Spleen (tissue), 13 donors: ENCODE results near the gene CCDC3. TPM values are rescaled to one million over a fixed set of nuclear protein-coding genes. Genes with fewer than 3 reads are reported as not detected.

Experiments
- DNase-seq: peaks from one replicate; pipeline ENCODE4 v3.0.0-alpha.2; 2020
- H3K27ac ChIP-seq, 8 donors: fragments of 200-600 bp; sonication (generic) in 7 of 8; 1 replicate in 4 of 8; 2 replicates in 4 of 8; pipeline versions ENCODE4 v1.5.0 to v1.8.0; 2016 to 2021; ENCODE audit warnings: inconsistent platforms in 4 of 8, mild to moderate bottlenecking in 4 of 8, moderate library complexity in 1 of 8
- H3K27me3 ChIP-seq, 7 donors: fragments of 200-600 bp; sonication (generic) in 6 of 7; replicated peaks in 1 of 7; 1 replicate in 4 of 7; 2 replicates in 3 of 7; pipeline versions ENCODE4 v1.5.0 to v1.8.0; 2016 to 2021; ENCODE audit warnings: inconsistent platforms in 3 of 7, mild to moderate bottlenecking in 1 of 7
- H3K36me3 ChIP-seq, 6 donors: fragments of 200-600 bp; sonication (generic) in 5 of 6; 1 replicate in 4 of 6; 2 replicates in 2 of 6; pipeline versions ENCODE4 v1.5.0 to v1.8.0; 2016 to 2021; ENCODE audit warnings: inconsistent platforms in 2 of 6
- H3K4me1 ChIP-seq, 6 donors: fragments of 200-600 bp; sonication (generic) in 5 of 6; 1 replicate in 3 of 6; 2 replicates in 3 of 6; pipeline versions ENCODE4 v1.5.0 to v1.8.0; 2016 to 2021; ENCODE audit warnings: inconsistent platforms in 3 of 6
- H3K4me3 ChIP-seq, 8 donors: fragments of 200-600 bp; sonication (generic) in 7 of 8; 1 replicate in 4 of 8; 2 replicates in 4 of 8; pipeline versions ENCODE4 v1.5.0 to v1.8.0; 2016 to 2021; ENCODE audit warnings: inconsistent platforms in 4 of 8, mild to moderate bottlenecking in 4 of 8, moderate library complexity in 2 of 8
- H3K9me3 ChIP-seq, 8 donors: fragments of 200-600 bp; sonication (generic) in 7 of 8; 1 replicate in 4 of 8; 2 replicates in 4 of 8; pipeline versions ENCODE4 v1.5.0 to v1.8.0; 2016 to 2021; ENCODE audit warnings: inconsistent platforms in 4 of 8
- CTCF ChIP-seq, 11 experiments: fragments of 200-600 bp in 7 of 11; fragments of 450-650 bp in 4 of 11; sonication (generic) in 4 of 11; IDR thresholded peaks in 8 of 11; conservative IDR thresholded peaks in 3 of 11; 1 replicate in 7 of 11; 2 replicates in 4 of 11; pipeline versions ENCODE4 v1.4.0 to v1.8.0; 2016 to 2021; ENCODE audit warnings: antibody characterized with exemption in 11 of 11, inconsistent platforms in 4 of 11, mild to moderate bottlenecking in 1 of 11
- POLR2A ChIP-seq, 3 donors: fragments of 450-650 bp; IDR thresholded peaks; one replicate each; pipeline ENCODE4 v1.5.1; 2017; ENCODE audit warnings: antibody characterized with exemption in 3 of 3, mild to moderate bottlenecking in 1 of 3
- POLR2AphosphoS5 ChIP-seq, 3 donors: sonication (generic); formaldehyde crosslinking; IDR thresholded peaks; one replicate each; pipeline ENCODE4 v1.5.1; 2017; ENCODE audit warnings: antibody characterized with exemption in 3 of 3
- WGBS, 5 donors: extraction: QIAGEN DNeasy Blood & Tissue Kit in 3 of 5; methylation state at CpG; one replicate each; pipeline versions ENCODE4 v1.1.5 to v1.1.7; 2013 to 2018; 5-methylcytosine and 5-hydroxymethylcytosine counted together
- intact Hi-C: fragments of 100-400 bp; cut with DNase I; formaldehyde crosslinking; loops from one replicate; pipeline ENCODE4 v1.15.0; 2023; ENCODE audit warnings: low total_unique reads
- long read RNA-seq, 2 donors: transcript quantifications; one replicate each; lab custom pipeline, GENCODE V29; 2026
- polyA plus RNA-seq, 3 donors: library from polyadenylated mRNA; stranded (reverse); fragments of 200-250 nt; gene quantifications; one replicate each; pipeline ENCODE4 v1.2.1, GENCODE V29; 2013
- total RNA-seq, 7 donors: library from RNA; depleted of rRNA in 3 of 7; stranded (reverse); fragments of >200 nt in 3 of 7; fragmentation: NEBNext Ultra II Directional in 4 of 7; extraction: Animal tissue kit (Norgen Biotek cat#: 25700) in 4 of 7; gene quantifications; one replicate each; pipeline versions ENCODE4 v1.1.0 to v1.2.1, GENCODE V29; 2016 to 2021
- donor health status: healthy with polysubstance abuse.
- donor health status: DM: no; HTN: no; CAD: no; lungs with moderate emphysema.
- donor health status: DM: no; HTN: no; CAD: no.
- donor health status: Bipolar disorder and iron deficiency.
- donor health status: healthy.
- donor health status: DM: no; HTN: no; CAD: no.
- donor health status: DM: yes; HTN: yes; CAD: no.

The CCDC3 gene
- total RNA-seq = 10 to 100 TPM; 11.0 to 36.9 (median 29.4) TPM
- polyA plus RNA-seq = 1 to 10 TPM; 4.7 to 7.9 (median 5.3) TPM
- long read RNA-seq, donor 1, partial matches to known transcripts = 0 of 2 reads
- long read RNA-seq, donor 1, other reads (novel, unspliced or antisense) = 0 of 2 reads
- long read RNA-seq, donor 2, partial matches to known transcripts = 0 of 3 reads
- long read RNA-seq, donor 2, other reads (novel, unspliced or antisense) = 0 of 3 reads

GRCh38 chr10:13001041-13001886 is at the start of gene CCDC3:
Gene CCDC3, minus strand, starts transcription at chr10:13001713. Its CDS starts 143 bp downstream, at chr10:13001570.
- H3K27me3 ChIP-seq = peaks cover 0 to 35% (median 9%) of the 10 kb centered on the region in 7 donors
- 4 to 11% (median 6%) methylated on average over 36 to 93 of the region's 93 CpGs for WGBS, 5 donors
- H3K27ac ChIP-seq = peak within 1 kb of the TSS in 3 of 8 donors; percentile 29 to 47 (median 31)
- no peak for DNase-seq
- no peaks in the 10 kb centered on the region for H3K36me3 ChIP-seq
- TF ChIP-seq POLR2AphosphoS5 (IDR thresholded peaks at IDR 0.05) = peak in 2 of 3 donors; percentile 45 to 70
- no peak for TF ChIP-seq POLR2A (IDR thresholded peaks at IDR 0.05)
- no peak for TF ChIP-seq CTCF (IDR thresholded peaks at IDR 0.05 in 8 of 11, conservative IDR thresholded peaks at IDR 0.05 in 3 of 11)
- H3K9me3 ChIP-seq = no peaks in the 10 kb centered on the region
- intact Hi-C loops = no loop called here
- peak within 1 kb of the TSS; percentile 20 to 68 (median 39) for H3K4me3 ChIP-seq
- H3K4me1 ChIP-seq = peaks cover 0 to 16% (median 9%) of the 10 kb centered on the region in 6 donors

GRCh38 chr10:13051126-13051694 is 49.7 kb upstream of the CCDC3 start:
- H3K4me1 ChIP-seq = peaks cover 0 to 22% (median 5%) of the 10 kb centered on the region in 6 donors
- no peak overlapping the region for H3K4me3 ChIP-seq
- 73 to 79% (median 73%) methylated on average over 7 of the region's 7 CpGs for WGBS, 5 donors
- H3K9me3 ChIP-seq = no peaks in the 10 kb centered on the region
- TF ChIP-seq POLR2AphosphoS5 (IDR thresholded peaks at IDR 0.05) (no peak), POLR2A (IDR thresholded peaks at IDR 0.05) (no peak), CTCF (IDR thresholded peaks at IDR 0.05 in 8 of 11, conservative IDR thresholded peaks at IDR 0.05 in 3 of 11) (no peak)
- H3K36me3 ChIP-seq = no peaks in the 10 kb centered on the region
- no peaks in the 10 kb centered on the region for H3K27me3 ChIP-seq
- H3K27ac ChIP-seq = no peak overlapping the region
- no peak for DNase-seq
- intact Hi-C loops = no loop called here

- Histone ChIP-seq H3K9me3 (no peaks in the 10 kb centered on the region), H3K4me1 (peaks cover 0 to 9% (median 4%) of the 10 kb centered on the region in 6 donors), H3K27ac (no peak overlapping the region), H3K4me3 (no peak overlapping the region), H3K36me3 (no peaks in the 10 kb centered on the region), H3K27me3 (no peaks in the 10 kb centered on the region)
- WGBS, 5 donors = 68 to 75% (median 73%) methylated on average over 6 of the region's 6 CpGs
- no peak for DNase-seq
- intact Hi-C loops = no loop called here
- TF ChIP-seq CTCF (IDR thresholded peaks at IDR 0.05 in 8 of 11, conservative IDR thresholded peaks at IDR 0.05 in 3 of 11) (no peak), POLR2AphosphoS5 (IDR thresholded peaks at IDR 0.05) (no peak), POLR2A (IDR thresholded peaks at IDR 0.05) (no peak)
Observed at GRCh38 chr10:13049774-13050420, 48.4 kb upstream of the CCDC3 start.
